Measurements from ENCODE around the gene CD82.

The CD82 gene, protein sequence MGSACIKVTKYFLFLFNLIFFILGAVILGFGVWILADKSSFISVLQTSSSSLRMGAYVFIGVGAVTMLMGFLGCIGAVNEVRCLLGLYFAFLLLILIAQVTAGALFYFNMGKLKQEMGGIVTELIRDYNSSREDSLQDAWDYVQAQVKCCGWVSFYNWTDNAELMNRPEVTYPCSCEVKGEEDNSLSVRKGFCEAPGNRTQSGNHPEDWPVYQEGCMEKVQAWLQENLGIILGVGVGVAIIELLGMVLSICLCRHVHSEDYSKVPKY

DNA sequence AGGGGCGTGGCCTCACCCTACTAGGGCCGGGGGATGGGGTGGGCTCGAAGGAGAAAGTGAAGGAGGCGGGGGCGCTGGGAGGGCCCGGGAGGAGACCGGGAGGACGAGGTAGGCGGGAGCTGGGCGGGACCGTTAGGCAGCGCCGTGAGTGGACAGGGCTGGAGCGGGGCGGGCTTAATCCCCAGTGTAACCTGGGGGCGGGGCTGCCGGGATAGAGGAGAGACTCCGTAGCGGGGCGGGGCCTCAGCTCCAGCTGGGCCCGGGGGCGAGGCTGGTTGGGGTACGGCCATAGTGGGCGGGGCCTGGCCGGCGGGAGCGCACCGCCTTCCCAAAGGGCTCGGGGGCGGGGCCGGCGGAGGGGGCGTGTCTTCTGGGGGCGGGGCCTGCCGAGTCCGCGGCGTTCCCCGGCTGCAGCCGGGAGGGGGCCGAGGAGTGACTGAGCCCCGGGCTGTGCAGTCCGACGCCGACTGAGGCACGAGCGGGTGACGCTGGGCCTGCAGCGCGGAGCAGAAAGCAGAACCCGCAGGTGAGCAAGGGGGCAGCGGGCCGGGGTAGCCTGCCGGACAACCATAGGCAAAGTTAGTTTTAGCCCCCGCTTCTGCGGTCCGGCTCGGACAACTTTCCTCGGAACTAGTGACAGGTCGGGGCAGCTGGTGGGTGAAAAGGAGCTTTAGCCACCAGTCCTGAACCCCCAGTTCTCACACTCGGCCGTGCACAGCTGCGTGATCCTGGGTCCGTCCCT, at the start of gene CD82:
Gene CD82, plus strand, starts transcription at position 453 of the 742 bp plus-strand sequence. CDS start 29,000 bp downstream, outside the sequence.
- FAIRE-seq = no peak

GRCh38 chr11:44516688-44517507, 48.6 kb upstream of the CD82 start:
- FAIRE-seq = no peak

DNA sequence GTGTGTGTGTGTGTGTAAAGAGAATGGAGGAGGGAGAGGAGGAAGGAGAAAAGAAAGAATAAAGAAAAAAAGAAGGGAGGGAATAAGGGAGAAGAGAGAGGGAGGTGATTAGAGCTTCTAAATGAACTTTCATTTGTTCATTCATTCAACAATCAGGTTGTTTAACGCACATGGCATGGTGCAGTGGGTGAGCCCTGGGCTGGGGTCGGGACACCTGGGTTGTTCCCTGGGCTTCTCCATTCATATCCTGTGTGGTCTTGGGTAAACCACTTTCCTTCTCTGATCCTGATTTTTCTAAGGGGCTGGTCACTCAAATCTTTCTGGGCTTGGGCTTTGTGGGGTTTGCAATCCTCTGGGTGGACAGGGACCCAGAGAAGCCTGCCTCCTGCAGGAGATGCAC, 47.9 kb upstream of the CD82 start:
- no peak for FAIRE-seq

- FAIRE-seq = no peak
Measured at GRCh38 chr11:44518968-44519550, 46.4 kb upstream of the CD82 start.

DNA sequence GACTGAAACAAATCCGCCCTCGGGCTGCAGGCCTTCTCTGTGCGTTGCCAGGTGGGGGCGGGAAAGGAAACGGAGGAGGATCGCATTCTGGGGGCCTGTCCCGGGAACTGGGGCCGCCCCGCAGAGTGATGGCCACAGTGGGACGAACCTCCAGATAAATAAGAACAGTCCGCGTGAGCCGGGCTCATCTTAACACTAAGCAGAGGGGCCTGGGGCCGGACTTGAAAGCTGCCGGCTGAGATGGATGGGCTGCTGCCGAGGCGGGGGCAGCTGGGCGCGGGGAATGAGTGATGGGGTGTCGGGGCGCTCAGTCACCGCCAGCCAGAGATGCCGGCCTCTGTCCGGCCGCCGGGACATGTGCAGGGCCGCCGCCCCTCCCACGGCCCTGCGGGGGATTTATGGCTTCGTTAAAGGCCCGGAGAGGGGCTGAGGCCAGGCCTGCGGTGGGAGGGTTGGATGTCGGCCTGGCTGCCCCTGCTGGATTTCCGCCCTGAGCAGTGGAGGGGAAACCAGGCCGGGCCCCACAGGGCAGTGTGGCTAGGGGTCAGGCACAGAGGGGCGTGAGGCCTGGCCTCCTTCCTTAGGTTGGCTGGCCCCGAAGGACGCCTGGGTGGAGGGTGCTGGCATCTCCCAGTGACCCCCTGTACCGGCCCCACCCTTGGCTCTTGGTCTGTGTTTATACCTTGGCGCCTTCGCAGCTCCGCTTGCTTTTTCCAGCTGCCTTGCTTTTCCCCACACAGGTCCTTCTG, 45.3 kb upstream of the CD82 start:
- no peak for FAIRE-seq

- FAIRE-seq = no peak
Measured at GRCh38 chr11:44521148-44521547, 44.3 kb upstream of the CD82 start.

DNA sequence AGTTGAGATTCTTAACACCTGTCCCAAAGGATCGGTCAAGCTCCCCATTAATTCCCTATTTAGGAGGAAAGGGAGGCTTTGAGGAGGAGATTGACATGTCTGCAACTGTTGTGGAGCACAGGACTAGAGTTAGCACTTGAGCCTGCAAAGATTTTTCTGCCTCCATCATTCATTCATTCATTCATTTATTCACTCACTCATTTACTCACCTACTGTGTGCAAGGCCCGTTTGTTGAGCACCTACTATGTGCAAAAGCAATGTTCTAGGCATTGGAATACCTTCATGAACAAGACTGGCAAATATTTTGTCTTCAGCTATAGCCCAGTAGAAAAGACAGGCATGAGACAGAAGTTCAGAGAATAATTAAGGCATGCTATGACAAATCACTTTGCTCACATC, 43.2 kb upstream of the CD82 start:
- no peak for FAIRE-seq

DNA sequence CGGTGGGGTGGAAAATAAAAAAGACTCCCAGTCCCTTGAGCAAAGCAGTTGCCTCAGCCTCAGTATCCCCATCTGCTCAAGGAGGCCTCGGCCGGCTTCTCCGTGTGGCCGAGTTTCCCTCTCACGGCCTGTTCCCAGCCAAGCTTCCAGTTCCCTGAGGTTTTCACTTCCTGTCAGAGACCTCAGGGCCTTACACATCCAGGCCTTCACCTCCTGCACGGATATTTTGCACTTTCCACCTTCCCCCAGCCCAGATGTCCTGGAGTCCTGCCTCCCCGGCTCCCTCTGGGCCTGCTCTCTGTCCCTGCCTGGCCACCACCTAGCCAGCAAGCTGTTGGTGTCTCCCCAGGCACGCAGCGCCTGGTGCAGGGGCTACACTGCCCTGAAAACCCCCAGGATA, 41.1 kb upstream of the CD82 start:
- no peak for FAIRE-seq

DNA sequence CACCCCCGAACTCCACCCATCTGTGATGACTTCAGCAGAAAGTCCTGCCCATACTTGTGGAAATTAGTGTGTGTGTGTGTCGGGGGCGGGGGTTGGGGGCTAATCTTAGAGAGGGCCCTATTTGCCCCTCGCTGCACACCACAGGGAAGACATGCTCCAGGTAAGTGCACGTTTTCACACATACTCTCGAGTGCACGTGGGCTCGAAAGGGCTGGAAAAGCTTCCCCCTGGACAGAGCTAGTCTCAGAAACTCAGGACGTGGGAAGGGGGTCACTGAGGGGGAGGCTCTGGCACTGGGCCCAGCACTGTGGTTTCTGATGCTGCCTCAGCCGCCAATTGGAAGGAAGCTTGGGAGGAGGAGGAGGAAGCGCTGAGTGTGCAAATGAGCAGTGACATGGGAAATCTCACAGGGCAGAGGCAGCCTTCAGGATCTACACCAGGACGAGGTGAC, 40.7 kb upstream of the CD82 start:
- FAIRE-seq = no peak

GRCh38 chr11:44525473-44526252, 39.8 kb upstream of the CD82 start:
- no peak for FAIRE-seq

- FAIRE-seq = no peak
Measured at GRCh38 chr11:44526438-44526837, 39.0 kb upstream of the CD82 start.

DNA sequence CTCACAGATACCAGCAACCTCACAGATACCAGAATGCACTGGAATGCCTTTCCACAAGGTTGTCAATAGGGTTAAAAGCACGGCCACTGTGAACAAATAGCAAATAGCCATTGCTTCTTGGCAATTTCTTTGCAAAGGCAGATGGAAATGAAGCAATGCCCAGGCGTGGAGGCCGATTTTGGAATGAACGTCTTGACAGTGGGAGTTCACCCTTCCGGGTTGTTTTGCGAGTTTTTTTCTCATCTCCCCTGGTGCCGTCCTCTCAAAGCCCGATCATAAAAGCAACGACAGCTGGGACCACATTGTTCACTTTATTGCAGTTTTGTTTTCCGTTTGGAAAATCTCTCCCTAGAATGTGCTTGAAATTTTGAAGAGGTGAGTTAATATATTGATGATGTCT, 38.0 kb upstream of the CD82 start:
- FAIRE-seq = no peak

DNA sequence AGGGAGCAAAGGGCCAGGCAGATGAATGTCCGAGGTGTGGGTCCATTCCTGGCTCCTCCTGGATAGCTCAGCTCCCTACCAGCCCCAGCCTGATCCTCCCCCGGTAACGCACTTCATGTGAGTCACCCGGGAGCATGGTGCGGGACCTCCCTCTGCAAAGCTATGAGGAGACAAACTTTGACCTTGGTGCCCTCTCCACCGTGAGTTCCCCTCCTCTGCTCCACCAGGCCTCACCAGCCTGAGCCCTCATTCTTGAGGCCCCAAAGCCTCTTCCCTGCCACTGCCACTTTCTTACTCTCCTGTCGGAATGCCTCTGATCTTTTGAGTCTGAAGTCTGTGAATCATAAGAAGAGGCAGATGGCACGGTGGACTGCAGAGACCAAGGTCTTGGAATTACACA, 37.4 kb upstream of the CD82 start:
- no peak for FAIRE-seq

DNA sequence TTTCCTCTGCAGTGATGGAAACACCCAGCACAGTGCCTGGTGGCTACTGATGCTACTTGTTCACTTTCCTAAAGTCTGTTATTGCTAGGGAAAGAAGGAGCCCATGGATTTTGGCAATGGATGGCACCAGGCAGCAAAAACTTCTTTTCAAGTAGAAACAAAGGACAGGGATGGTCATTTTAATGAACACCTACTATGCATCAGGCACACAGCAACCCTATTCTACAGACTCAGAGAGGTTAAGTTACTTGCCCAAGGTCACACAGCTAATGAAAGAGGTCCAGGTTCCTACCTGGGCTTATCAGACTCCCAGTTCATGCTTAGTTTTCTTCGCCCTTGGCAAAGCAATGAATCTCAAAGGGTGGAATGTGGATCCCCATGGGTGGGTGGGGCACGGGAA, 36.9 kb upstream of the CD82 start:
- no peak for FAIRE-seq

DNA sequence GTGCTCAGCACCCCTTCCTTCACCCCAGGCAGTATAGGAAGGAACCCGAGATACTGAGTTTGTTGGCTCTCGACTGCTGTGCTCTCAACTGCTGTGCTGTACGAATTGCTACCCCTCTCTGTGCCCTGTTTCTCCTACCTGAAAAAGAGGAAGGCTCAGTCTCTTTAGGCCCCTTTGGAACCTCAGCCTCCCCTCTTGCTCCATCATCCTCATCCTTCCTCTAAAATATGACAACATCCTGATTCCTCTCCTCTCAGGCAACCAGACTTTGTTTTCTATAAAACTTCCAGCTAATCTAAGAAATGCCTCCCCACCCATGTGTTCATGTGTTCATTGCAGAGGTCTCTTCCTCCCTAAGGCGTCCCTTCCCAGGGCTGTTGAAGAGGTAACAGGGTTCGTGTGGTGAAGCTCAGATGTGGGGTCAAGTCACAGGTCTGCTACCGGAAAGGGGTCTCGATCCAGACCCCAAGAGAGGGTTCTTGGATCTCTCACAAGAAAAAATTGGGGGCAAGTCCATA, 35.5 kb upstream of the CD82 start:
- no peak for FAIRE-seq

DNA sequence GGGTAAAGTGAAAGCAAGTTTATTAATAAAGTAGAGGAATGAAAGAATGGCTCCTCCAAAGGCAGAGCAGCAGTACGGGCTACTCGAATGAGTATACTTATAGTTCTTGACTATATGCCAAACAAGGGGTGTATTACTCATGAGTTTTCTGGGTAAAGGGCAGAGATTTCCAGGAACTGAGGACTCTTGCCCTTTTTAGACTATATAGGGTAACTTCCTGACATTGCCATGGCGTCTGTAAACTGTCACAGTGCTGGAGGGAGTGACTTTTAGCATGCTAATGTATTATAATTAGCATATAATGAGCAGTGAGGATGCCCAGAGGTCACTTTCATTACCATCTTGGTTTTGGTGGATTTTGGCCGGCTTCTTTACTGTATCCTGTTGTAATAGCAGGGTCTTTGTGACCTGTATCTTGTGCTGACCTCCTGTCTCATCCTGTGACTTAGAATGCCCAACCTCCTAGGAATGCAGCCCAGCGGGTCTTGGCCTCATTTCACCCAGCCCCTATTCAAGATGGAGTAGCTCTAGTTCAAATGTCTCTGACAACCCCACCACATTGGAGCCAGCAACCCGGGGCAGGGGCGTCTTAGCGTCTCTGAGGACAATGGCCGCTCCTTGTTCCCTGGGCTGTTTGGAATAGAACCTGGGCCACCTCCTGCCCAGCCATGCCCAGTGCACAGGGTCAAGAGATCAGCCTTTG, 34.9 kb upstream of the CD82 start:
- FAIRE-seq = no peak

DNA sequence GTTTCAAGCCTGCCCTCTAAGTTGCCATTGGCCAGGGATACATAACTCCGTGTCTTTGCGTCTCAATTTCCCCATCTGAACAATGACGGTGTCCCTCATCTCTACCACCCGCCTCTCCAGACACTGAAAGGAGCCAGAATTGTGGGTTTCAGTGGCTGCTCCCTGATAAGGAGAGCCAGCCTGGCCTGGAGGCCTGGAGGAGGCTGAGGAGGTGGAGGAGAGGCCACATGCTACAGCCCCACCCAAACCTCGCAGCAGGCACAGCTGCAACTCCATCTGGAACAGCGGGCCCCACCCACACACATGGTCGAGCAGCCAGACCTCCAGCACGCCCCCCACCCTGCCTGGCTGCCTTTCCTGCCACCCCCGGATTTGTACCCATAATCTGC, 34.4 kb upstream of the CD82 start:
- no peak for FAIRE-seq

- no peak for FAIRE-seq
Measured at GRCh38 chr11:44531636-44532035, 33.8 kb upstream of the CD82 start.

DNA sequence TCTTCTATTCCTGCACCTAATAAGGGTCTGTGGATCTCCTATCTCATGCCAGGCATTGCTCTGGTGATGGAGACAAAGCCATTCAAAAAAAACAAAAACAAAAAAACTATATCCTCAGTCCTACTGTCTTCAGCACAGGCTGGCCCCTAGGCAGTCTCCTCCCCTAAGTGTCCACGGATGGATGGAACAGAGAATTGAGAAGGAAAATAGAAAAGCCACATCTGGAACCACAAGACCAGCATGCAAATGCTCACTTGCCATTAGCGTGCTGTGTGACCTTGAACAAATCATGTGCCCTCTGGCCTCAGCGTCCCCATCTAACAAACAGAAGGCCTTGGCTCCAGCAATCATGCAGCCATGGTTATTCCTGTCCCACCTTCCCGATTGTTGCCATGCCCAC, 32.7 kb upstream of the CD82 start:
- no peak for FAIRE-seq

- no peak for FAIRE-seq
Measured at GRCh38 chr11:44533921-44534711, 31.3 kb upstream of the CD82 start.

Measured in colon (tissue), 2 donors.